Measurements from ENCODE around the gene TMSB15B.
"Not testable (repeated sequence)": the region's sequence is repeated elsewhere in the genome, so short reads cannot be mapped to it uniquely, and the experiment has no call there.

The TMSB15B gene

GRCh38 chrX:103962411-103963278 lies at the start of gene TMSB15B:
Gene TMSB15B (plus strand): TSS chrX:103962627.
- POLR2A ChIA-PET; H3K4me3 ChIP-seq (ENCODE audit: low read depth, low read length); CTCF ChIA-PET; DNase-seq (ENCODE audit: low read depth, low spot score): not testable (repeated sequence)

GRCh38 chrX:103913356-103914020 lies 48.9 kb upstream of the TMSB15B start:
- TF ChIP-seq CTCF (IDR thresholded peaks at IDR 0.05; ENCODE audit: insufficient read depth, low read length, missing control alignments): no peak
- ChIA-PET POLR2A (no interaction called here), CTCF (interaction anchor here (1.1 to 2.0 kb wide), 2 partner anchors 27 to 69 kb away, joined by 4 to 7 read pairs; no protein-coding TSS in a partner anchor)
- H3K4me3 ChIP-seq (ENCODE audit: low read depth, low read length): no peak overlapping the region
- DNase-seq (ENCODE audit: low read depth, low spot score): no peak

GRCh38 chrX:103918050-103918449 lies 44.4 kb upstream of the TMSB15B start:
- DNase-seq (ENCODE audit: low read depth, low spot score): no peak
- H3K4me3 ChIP-seq (ENCODE audit: low read depth, low read length): peak overlapping the region; percentile 64
- POLR2A ChIA-PET: no interaction called here
- CTCF ChIA-PET: interaction anchor here (1.5 to 2.3 kb wide), 4 partner anchors 15 to 219 kb away, joined by 3 to 8 read pairs (median 4); no protein-coding TSS in a partner anchor
- TF ChIP-seq CTCF (IDR thresholded peaks at IDR 0.05; ENCODE audit: insufficient read depth, low read length, missing control alignments): peak; percentile 51

GRCh38 chrX:103918571-103919269 lies 43.7 kb upstream of the TMSB15B start:
- no peak for TF ChIP-seq CTCF (IDR thresholded peaks at IDR 0.05; ENCODE audit: insufficient read depth, low read length, missing control alignments)
- H3K4me3 ChIP-seq (ENCODE audit: low read depth, low read length): peak overlapping the region; percentile 64
- DNase-seq (ENCODE audit: low read depth, low spot score): no peak
- POLR2A ChIA-PET: no interaction called here
- CTCF ChIA-PET: interaction anchor here (1.1 to 2.3 kb wide), 6 partner anchors 11 to 218 kb away, joined by 3 to 8 read pairs (median 6); no protein-coding TSS in a partner anchor

GRCh38 chrX:103919270-103919637 lies 43.2 kb upstream of the TMSB15B start:
- CTCF ChIA-PET: interaction anchor here (1.0 to 2.3 kb wide), 7 partner anchors 11 to 217 kb away, joined by 3 to 8 read pairs (median 5); no protein-coding TSS in a partner anchor
- peak; percentile 21 for TF ChIP-seq CTCF (IDR thresholded peaks at IDR 0.05; ENCODE audit: insufficient read depth, low read length, missing control alignments)
- POLR2A ChIA-PET: no interaction called here
- no peak for DNase-seq (ENCODE audit: low read depth, low spot score)
- peak overlapping the region; percentile 64 for H3K4me3 ChIP-seq (ENCODE audit: low read depth, low read length)

- CTCF ChIA-PET: interaction anchor here (1.5 to 2.3 kb wide), 2 partner anchors 12 to 18 kb away, joined by 5 to 8 read pairs; no protein-coding TSS in a partner anchor
- DNase-seq (ENCODE audit: low read depth, low spot score); H3K4me3 ChIP-seq (ENCODE audit: low read depth, low read length); POLR2A ChIA-PET: not testable (repeated sequence)
Measured at GRCh38 chrX:103920515-103920914, 41.9 kb upstream of the TMSB15B start.

- ChIA-PET POLR2A (no interaction called here), CTCF (no interaction called here)
- no peak for DNase-seq (ENCODE audit: low read depth, low spot score)
- no peak for TF ChIP-seq CTCF (IDR thresholded peaks at IDR 0.05; ENCODE audit: insufficient read depth, low read length, missing control alignments)
- H3K4me3 ChIP-seq (ENCODE audit: low read depth, low read length): no peak overlapping the region
Measured at GRCh38 chrX:103927030-103927429, 35.4 kb upstream of the TMSB15B start.
